WTC11 (cell line): Measurements from ENCODE around the gene PACS1. TPM values are rescaled to one million over a fixed set of nuclear protein-coding genes. Genes with fewer than 3 reads are reported as not detected.

ENCODE experiments used
- ATAC-seq: fragments of 200-7000 bp; cut with Tn5 transposase; 2 replicates; pipeline ENCODE4 v1.10.0; 2021; ENCODE audit warnings: mild to moderate bottlenecking, moderate library complexity
- CTCF ChIA-PET: fragments of 300-600 bp; sonication (Branson Sonifier 250); formaldehyde crosslinking; loops from one replicate; lab custom pipeline; 2021; ENCODE audit warnings: antibody characterized with exemption; lab: Charles Lee
- POLR2A ChIA-PET: fragments of 350-600 bp; sonication (Branson Sonifier 250); formaldehyde crosslinking; loops from one replicate; lab custom pipeline; 2021; ENCODE audit warnings: antibody characterized with exemption; lab: Charles Lee
- DNase-seq: peaks from one replicate; pipeline ENCODE4 v3.0.0; 2021; ENCODE audit warnings: low spot score
- H3K27ac Mint-ChIP-seq: 2 replicates; pipeline ENCODE4 v1.8.0; 2021; ENCODE audit warnings: mixed read lengths
- H3K27me3 Mint-ChIP-seq: 2 replicates; pipeline ENCODE4 v1.8.0; 2021; ENCODE audit warnings: low read depth, mild to moderate bottlenecking, moderate library complexity, mixed read lengths
- H3K36me3 Mint-ChIP-seq: 2 replicates; pipeline ENCODE4 v1.8.0; 2021; ENCODE audit warnings: mixed read lengths
- H3K4me1 Mint-ChIP-seq: 2 replicates; pipeline ENCODE4 v1.8.0; 2022; ENCODE audit warnings: mixed read lengths
- H3K4me3 Mint-ChIP-seq: 2 replicates; pipeline ENCODE4 v1.8.0; 2021; ENCODE audit warnings: mild to moderate bottlenecking, moderate library complexity, mixed read lengths
- H3K9me3 Mint-ChIP-seq: 2 replicates; pipeline ENCODE4 v1.8.0; 2021; ENCODE audit warnings: mixed read lengths
- ELF4 ChIP-seq: sonication (generic); formaldehyde crosslinking; IDR thresholded peaks from 2 replicates; pipeline ENCODE4 v1.8.1; 2022; ENCODE audit warnings: low read depth, mild to moderate bottlenecking, moderate library complexity, missing genetic modification reagents
- ETV6 ChIP-seq: sonication (generic); formaldehyde crosslinking; IDR thresholded peaks from 2 replicates; pipeline ENCODE4 v1.8.1; 2022; ENCODE audit warnings: mild to moderate bottlenecking, missing genetic modification reagents
- FOXP1 ChIP-seq: sonication (generic); formaldehyde crosslinking; IDR thresholded peaks from 2 replicates; pipeline ENCODE4 v1.8.0; 2022; ENCODE audit warnings: missing genetic modification reagents, mild to moderate bottlenecking, moderate library complexity, borderline replicate concordance
- GRHL2 ChIP-seq: fragments of 250-450 bp; sonication (Bioruptor Pico); IDR thresholded peaks from 2 replicates; pipeline ENCODE4 v1.8.0; 2022; ENCODE audit warnings: mild to moderate bottlenecking, moderate library complexity; ENCODE audit not compliant: insufficient replicate concordance, severe bottlenecking
- HMGA2 ChIP-seq: fragments of 250-450 bp; sonication (Bioruptor Pico); IDR thresholded peaks from 2 replicates; pipeline ENCODE4 v1.4.0; 2021; ENCODE audit warnings: mild to moderate bottlenecking, moderate library complexity
- JAZF1 ChIP-seq: fragments of 250-450 bp; sonication (Bioruptor Pico); IDR thresholded peaks from 2 replicates; pipeline ENCODE4 v1.9.0; 2021; ENCODE audit warnings: moderate library complexity, mild to moderate bottlenecking, inconsistent platforms
- MXD4 ChIP-seq: fragments of 250-450 bp; sonication (Bioruptor Pico); IDR thresholded peaks from 2 replicates; pipeline ENCODE4 v1.8.0; 2021; ENCODE audit warnings: mild to moderate bottlenecking, moderate library complexity, borderline replicate concordance
- PRRX2 ChIP-seq: fragments of 250-450 bp; sonication (Bioruptor Pico); IDR thresholded peaks from 2 replicates; pipeline ENCODE4 v1.8.0; 2021; ENCODE audit warnings: mild to moderate bottlenecking
- RELA ChIP-seq: sonication (generic); formaldehyde crosslinking; IDR thresholded peaks from 2 replicates; pipeline ENCODE4 v1.8.1; 2022; ENCODE audit warnings: missing genetic modification reagents, mild to moderate bottlenecking, borderline replicate concordance
- RORB ChIP-seq: fragments of 250-450 bp; sonication (Bioruptor Pico); IDR thresholded peaks from 2 replicates; pipeline ENCODE4 v1.9.0; 2021; ENCODE audit warnings: mild to moderate bottlenecking
- SMAD3 ChIP-seq: sonication (generic); formaldehyde crosslinking; IDR thresholded peaks from 2 replicates; pipeline ENCODE4 v1.8.0; 2022; ENCODE audit warnings: missing genetic modification reagents, mild to moderate bottlenecking, borderline replicate concordance
- SMAD4 ChIP-seq: sonication (generic); formaldehyde crosslinking; IDR thresholded peaks from 2 replicates; pipeline ENCODE4 v1.8.0; 2022; ENCODE audit warnings: mild to moderate bottlenecking, missing genetic modification reagents
- ZNF317 ChIP-seq: sonication (generic); formaldehyde crosslinking; IDR thresholded peaks from 2 replicates; pipeline ENCODE4 v1.8.1; 2023; ENCODE audit warnings: low read depth, mild to moderate bottlenecking, moderate library complexity, missing genetic modification reagents, borderline replicate concordance
- total RNA-seq: library from RNA; stranded (reverse); gene quantifications from 3 replicates; pipeline ENCODE4 v1.2.3, GENCODE V29; 2021
- TF ChIP-seq, protein P1 (sequence below): sonication (generic); formaldehyde crosslinking; IDR thresholded peaks from 2 replicates; pipeline ENCODE4 v1.8.0; 2022; ENCODE audit warnings: mild to moderate bottlenecking, missing genetic modification reagents
- TF ChIP-seq, protein P2 (sequence below): sonication (generic); formaldehyde crosslinking; IDR thresholded peaks from 2 replicates; pipeline ENCODE4 v1.8.0; 2023; ENCODE audit warnings: missing genetic modification reagents
- TF ChIP-seq, protein P3 (sequence below): sonication (generic); formaldehyde crosslinking; IDR thresholded peaks from 2 replicates; pipeline ENCODE4 v1.8.1; 2023; ENCODE audit warnings: mild to moderate bottlenecking, missing genetic modification reagents
- TF ChIP-seq, protein P4 (sequence below): fragments of 250-450 bp; sonication (Bioruptor Pico); IDR thresholded peaks from 2 replicates; pipeline ENCODE4 v1.9.0; 2021; ENCODE audit warnings: mild to moderate bottlenecking
- TF ChIP-seq, protein P5 (sequence below): sonication (generic); formaldehyde crosslinking; IDR thresholded peaks from 2 replicates; pipeline ENCODE4 v1.8.0; 2022; ENCODE audit warnings: mild to moderate bottlenecking, missing genetic modification reagents
- TF ChIP-seq, protein P6 (sequence below): fragments of 250-450 bp; sonication (Bioruptor Pico); conservative IDR thresholded peaks from 2 replicates; pipeline ENCODE4 v1.9.0; 2021; ENCODE audit warnings: mild to moderate bottlenecking

PACS1 gene
- total RNA-seq, 1 experiment from 2014 or later = 34.8 TPM

DNA sequence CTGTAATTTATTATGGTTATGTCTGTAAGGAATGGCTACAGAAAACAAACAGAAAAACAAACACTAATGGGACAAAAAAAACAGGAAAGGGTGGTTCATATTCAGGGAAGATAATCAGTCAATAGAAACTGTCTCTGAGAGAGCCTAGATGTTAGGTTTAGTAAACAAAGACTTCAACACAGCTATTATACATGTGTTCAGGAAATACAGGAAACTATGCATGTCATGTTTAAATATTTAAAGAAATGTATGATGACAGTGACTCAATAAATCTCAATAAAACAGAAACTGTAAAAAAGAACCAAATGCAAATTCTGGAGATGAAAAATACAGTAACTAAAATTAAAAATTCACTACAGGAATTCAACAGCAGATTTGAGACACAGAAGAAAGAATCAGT is 76.0 kb downstream of the PACS1 start:
- Mint-ChIP-seq H3K4me1 (peaks cover 14% of the 10 kb centered on the region), H3K27me3 (no peaks in the 10 kb centered on the region), H3K27ac (no peak overlapping the region), H3K4me3 (no peak overlapping the region), H3K36me3 (peaks cover 4% of the 10 kb centered on the region), H3K9me3 (0 out of 2 replicates have a peak, but pooled peaks cover 4% of the 10 kb centered on the region)
- TF ChIP-seq RELA (CRISPR knock-in tag) (no peak), RORB (CRISPR knock-in tag) (no peak), SMAD4 (CRISPR knock-in tag) (no peak), FOXP1 (CRISPR knock-in tag) (no peak), SMAD3 (CRISPR knock-in tag) (no peak), HMGA2 (CRISPR knock-in tag) (no peak)
- TF ChIP-seq, protein P1, sequence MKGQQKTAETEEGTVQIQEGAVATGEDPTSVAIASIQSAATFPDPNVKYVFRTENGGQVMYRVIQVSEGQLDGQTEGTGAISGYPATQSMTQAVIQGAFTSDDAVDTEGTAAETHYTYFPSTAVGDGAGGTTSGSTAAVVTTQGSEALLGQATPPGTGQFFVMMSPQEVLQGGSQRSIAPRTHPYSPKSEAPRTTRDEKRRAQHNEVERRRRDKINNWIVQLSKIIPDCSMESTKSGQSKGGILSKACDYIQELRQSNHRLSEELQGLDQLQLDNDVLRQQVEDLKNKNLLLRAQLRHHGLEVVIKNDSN (CRISPR knock-in tag) = no peak
- TF ChIP-seq, protein P2, sequence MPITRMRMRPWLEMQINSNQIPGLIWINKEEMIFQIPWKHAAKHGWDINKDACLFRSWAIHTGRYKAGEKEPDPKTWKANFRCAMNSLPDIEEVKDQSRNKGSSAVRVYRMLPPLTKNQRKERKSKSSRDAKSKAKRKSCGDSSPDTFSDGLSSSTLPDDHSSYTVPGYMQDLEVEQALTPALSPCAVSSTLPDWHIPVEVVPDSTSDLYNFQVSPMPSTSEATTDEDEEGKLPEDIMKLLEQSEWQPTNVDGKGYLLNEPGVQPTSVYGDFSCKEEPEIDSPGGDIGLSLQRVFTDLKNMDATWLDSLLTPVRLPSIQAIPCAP = no peak
- TF ChIP-seq, protein P3, sequence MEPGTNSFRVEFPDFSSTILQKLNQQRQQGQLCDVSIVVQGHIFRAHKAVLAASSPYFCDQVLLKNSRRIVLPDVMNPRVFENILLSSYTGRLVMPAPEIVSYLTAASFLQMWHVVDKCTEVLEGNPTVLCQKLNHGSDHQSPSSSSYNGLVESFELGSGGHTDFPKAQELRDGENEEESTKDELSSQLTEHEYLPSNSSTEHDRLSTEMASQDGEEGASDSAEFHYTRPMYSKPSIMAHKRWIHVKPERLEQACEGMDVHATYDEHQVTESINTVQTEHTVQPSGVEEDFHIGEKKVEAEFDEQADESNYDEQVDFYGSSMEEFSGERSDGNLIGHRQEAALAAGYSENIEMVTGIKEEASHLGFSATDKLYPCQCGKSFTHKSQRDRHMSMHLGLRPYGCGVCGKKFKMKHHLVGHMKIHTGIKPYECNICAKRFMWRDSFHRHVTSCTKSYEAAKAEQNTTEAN (CRISPR knock-in tag) = no peak
- TF ChIP-seq, protein P4, sequence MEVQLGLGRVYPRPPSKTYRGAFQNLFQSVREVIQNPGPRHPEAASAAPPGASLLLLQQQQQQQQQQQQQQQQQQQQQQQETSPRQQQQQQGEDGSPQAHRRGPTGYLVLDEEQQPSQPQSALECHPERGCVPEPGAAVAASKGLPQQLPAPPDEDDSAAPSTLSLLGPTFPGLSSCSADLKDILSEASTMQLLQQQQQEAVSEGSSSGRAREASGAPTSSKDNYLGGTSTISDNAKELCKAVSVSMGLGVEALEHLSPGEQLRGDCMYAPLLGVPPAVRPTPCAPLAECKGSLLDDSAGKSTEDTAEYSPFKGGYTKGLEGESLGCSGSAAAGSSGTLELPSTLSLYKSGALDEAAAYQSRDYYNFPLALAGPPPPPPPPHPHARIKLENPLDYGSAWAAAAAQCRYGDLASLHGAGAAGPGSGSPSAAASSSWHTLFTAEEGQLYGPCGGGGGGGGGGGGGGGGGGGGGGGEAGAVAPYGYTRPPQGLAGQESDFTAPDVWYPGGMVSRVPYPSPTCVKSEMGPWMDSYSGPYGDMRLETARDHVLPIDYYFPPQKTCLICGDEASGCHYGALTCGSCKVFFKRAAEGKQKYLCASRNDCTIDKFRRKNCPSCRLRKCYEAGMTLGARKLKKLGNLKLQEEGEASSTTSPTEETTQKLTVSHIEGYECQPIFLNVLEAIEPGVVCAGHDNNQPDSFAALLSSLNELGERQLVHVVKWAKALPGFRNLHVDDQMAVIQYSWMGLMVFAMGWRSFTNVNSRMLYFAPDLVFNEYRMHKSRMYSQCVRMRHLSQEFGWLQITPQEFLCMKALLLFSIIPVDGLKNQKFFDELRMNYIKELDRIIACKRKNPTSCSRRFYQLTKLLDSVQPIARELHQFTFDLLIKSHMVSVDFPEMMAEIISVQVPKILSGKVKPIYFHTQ (CRISPR knock-in tag) = no peak
- TF ChIP-seq, protein P5, sequence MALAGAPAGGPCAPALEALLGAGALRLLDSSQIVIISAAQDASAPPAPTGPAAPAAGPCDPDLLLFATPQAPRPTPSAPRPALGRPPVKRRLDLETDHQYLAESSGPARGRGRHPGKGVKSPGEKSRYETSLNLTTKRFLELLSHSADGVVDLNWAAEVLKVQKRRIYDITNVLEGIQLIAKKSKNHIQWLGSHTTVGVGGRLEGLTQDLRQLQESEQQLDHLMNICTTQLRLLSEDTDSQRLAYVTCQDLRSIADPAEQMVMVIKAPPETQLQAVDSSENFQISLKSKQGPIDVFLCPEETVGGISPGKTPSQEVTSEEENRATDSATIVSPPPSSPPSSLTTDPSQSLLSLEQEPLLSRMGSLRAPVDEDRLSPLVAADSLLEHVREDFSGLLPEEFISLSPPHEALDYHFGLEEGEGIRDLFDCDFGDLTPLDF (CRISPR knock-in tag) = no peak
- TF ChIP-seq, protein P6, sequence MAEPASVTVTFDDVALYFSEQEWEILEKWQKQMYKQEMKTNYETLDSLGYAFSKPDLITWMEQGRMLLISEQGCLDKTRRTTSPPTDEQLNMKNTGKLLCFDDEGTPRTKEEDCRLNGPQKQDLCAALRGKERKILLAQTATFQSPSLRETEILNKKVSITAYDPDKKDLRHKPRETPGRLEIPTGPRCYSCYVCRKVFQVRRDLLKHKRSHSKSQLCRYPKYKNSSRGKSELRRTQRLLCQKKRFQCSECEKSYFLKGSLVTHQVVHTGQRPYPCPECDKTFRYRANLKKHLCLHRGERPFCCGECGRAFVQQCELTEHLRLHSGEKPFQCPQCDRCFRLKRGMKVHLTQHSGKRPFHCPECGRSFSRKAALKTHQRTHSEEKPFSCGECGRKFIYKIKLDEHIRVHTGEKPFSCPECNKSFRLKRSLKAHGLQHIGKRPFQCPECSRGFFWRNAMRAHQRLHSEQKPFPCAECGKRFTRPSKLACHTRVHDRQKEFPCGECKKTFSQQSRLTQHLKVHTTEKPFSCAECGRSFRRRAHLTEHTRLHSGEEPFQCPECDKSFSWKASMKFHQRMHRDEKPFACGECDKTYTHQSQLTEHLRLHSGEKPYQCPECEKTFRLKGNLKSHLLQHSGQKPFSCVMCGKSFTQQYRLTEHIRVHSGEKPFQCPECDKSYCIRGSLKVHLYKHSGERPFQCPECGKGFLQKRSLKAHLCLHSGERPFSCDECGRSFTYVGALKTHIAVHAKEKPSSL (CRISPR knock-in tag) = no peak
- DNase-seq (no peak), ATAC-seq (no peak)
- ChIA-PET CTCF (interaction anchor here (0.5 to 0.7 kb wide), 2 partner anchors 12 to 101 kb away, joined by 3 read pairs; no protein-coding TSS in a partner anchor), POLR2A (no interaction called here)

DNA sequence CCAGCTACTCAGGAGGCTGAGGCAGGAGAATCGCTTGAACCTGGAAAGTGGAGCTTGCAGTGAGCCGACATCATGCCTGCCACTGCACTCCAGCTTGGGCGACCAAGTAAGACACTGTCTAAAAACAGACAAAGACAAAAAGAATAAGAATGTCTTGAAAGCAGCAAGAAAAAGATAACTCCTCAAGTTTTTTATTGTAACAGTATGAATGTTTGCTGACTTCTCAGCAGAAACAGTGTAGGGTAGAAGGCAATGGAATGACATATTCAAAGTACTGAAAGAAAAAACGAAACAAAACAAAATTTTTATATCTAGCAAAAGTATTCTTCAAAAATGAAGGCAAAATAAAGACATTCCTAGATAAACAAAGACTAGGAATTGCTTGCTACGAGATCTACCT is 76.9 kb downstream of the PACS1 start:
- H3K9me3 Mint-ChIP-seq = 0 out of 2 replicates have a peak, but pooled peaks cover 4% of the 10 kb centered on the region
- peaks cover 4% of the 10 kb centered on the region for H3K36me3 Mint-ChIP-seq
- no peaks in the 10 kb centered on the region for H3K27me3 Mint-ChIP-seq
- no peak overlapping the region for H3K4me3 Mint-ChIP-seq
- TF ChIP-seq JAZF1 (CRISPR knock-in tag) (no peak), GRHL2 (no peak), ZNF317 (CRISPR knock-in tag) (peak; percentile 79), PRRX2 (no peak), ETV6 (no peak), MXD4 (CRISPR knock-in tag) (no peak), ELF4 (CRISPR knock-in tag) (no peak), FOXP1 (CRISPR knock-in tag) (no peak)
- peaks cover 14% of the 10 kb centered on the region for H3K4me1 Mint-ChIP-seq
- CTCF ChIA-PET = no interaction called here
- DNase-seq (no peak), ATAC-seq (no peak)
- no peak overlapping the region for H3K27ac Mint-ChIP-seq
- POLR2A ChIA-PET = no interaction called here
